GM12878 (cell line): ENCODE results near the gene TOMM22. TPM values are rescaled to one million over a fixed set of nuclear protein-coding genes. Genes with fewer than 3 reads are reported as not detected.

Source experiments
- ATAC-seq: fragments of 200-7000 bp; cut with Tn5 transposase; 3 replicates; pipeline ENCODE4 v1.9.1; 2020; ENCODE audit warnings: mild to moderate bottlenecking, moderate library complexity
- BruUV-seq: library from RNA; stranded (reverse); fragments of 400-500 nt; replicated peaks from 2 replicates; lab custom pipeline; 2021; lab: Mats Ljungman, UMichigan
- CTCF ChIA-PET: fragments of 300-600 bp; sonication (Branson Sonifier 250); formaldehyde crosslinking; extraction: SDS; loops from one replicate; lab custom pipeline; 2021; ENCODE audit warnings: inconsistent platforms; lab: Yijun Ruan, JAX
- POLR2A ChIA-PET: fragments of 350-600 bp; formaldehyde crosslinking; extraction: SDS; loops from one replicate; lab custom pipeline; 2021; ENCODE audit warnings: inconsistent platforms; lab: Charles Lee
- RAD21 ChIA-PET: fragments of 300-600 bp; sonication (Branson Sonifier 250); formaldehyde crosslinking; loops from one replicate; lab custom pipeline; 2023; ENCODE audit warnings: antibody characterized with exemption; ENCODE audit not compliant: unreplicated experiment; lab: Charles Lee
- SMC1A ChIA-PET: fragments of 300-600 bp; sonication (Branson Sonifier 250); formaldehyde crosslinking; loops from one replicate; lab custom pipeline; 2023; ENCODE audit not compliant: unreplicated experiment, uncharacterized antibody; lab: Charles Lee
- DNase-seq: peaks from one replicate; pipeline ENCODE4 v3.0.0-alpha.2; 2011; ENCODE audit warnings: low read depth, low spot score
- FAIRE-seq: peaks from 3 replicates; lab custom pipeline; 2011; peaks lifted over from hg19 to GRCh38; lab: Jason Lieb, UNC
- H2AFZ ChIP-seq: 2 replicates; pipeline ENCODE4 v1.6.0; 2011; ENCODE audit warnings: low read depth, low read length, control low read depth; ENCODE audit not compliant: control insufficient read depth
- H3K27ac ChIP-seq: 2 replicates; pipeline ENCODE4 v1.5.1; 2011; ENCODE audit warnings: control low read depth; ENCODE audit not compliant: control insufficient read depth, insufficient read depth
- H3K27me3 ChIP-seq, 2 experiments: replicated peaks in 1 of 2; 2 replicates each; pipeline versions ENCODE4 v1.6.0 to v1.6.1; 2011; ENCODE audit warnings: low read length in 1 of 2; ENCODE audit not compliant: control insufficient read depth in 2 of 2, insufficient read depth in 2 of 2
- H3K36me3 ChIP-seq, 2 experiments: 2 replicates each; pipeline ENCODE4 v1.5.1; 2011; ENCODE audit warnings: low read length in 1 of 2; ENCODE audit not compliant: control insufficient read depth in 2 of 2, insufficient read depth in 2 of 2
- H3K4me1 ChIP-seq: 2 replicates; pipeline ENCODE4 v1.6.1; 2011; ENCODE audit warnings: mild to moderate bottlenecking, low read length, moderate library complexity, mixed read lengths; ENCODE audit not compliant: control insufficient read depth, insufficient read depth
- H3K4me2 ChIP-seq: 2 replicates; pipeline ENCODE4 v1.6.0; 2011; ENCODE audit warnings: control low read depth; ENCODE audit not compliant: control insufficient read depth, insufficient read depth
- H3K4me3 ChIP-seq: fragments of 200-600 bp; sonication (generic); 2 replicates; pipeline ENCODE4 v1.5.1; 2016
- H3K79me2 ChIP-seq: 2 replicates; pipeline ENCODE4 v1.6.0; 2011; ENCODE audit warnings: low read length; ENCODE audit not compliant: control insufficient read depth, insufficient read depth
- H3K9ac ChIP-seq: 2 replicates; pipeline ENCODE4 v1.8.0; 2011; ENCODE audit warnings: low read length, control low read depth, mixed read lengths; ENCODE audit not compliant: control insufficient read depth, insufficient read depth
- H3K9me3 ChIP-seq: replicated peaks from 3 replicates; pipeline ENCODE4 v1.5.1; 2011; ENCODE audit warnings: mild to moderate bottlenecking, low read length; ENCODE audit not compliant: control insufficient read depth, insufficient read depth
- H4K20me1 ChIP-seq: 2 replicates; pipeline ENCODE4 v1.6.0; 2011; ENCODE audit not compliant: control insufficient read depth, insufficient read depth
- CBX3 ChIP-seq: fragments of 200-600 bp; sonication (generic); IDR thresholded peaks from 2 replicates; pipeline ENCODE4 v1.6.1; 2016; ENCODE audit warnings: low read depth, borderline replicate concordance
- CREB1 ChIP-seq: IDR thresholded peaks from 2 replicates; pipeline ENCODE4 v1.6.1; 2012; ENCODE audit warnings: low read depth, mild to moderate bottlenecking, inconsistent platforms
- EED ChIP-seq: sonication (generic); IDR thresholded peaks from 2 replicates; pipeline ENCODE4 v1.6.1; 2016; ENCODE audit warnings: antibody characterized with exemption, low read depth
- EP300 ChIP-seq, 2 experiments: fragments of 150-350 bp in 1 of 2; IDR thresholded peaks; 2 replicates each; pipeline ENCODE4 v1.6.1; 2011 to 2012; ENCODE audit warnings: low read depth in 2 of 2, low read length in 2 of 2, borderline replicate concordance in 1 of 2, improper control_type of control experiment in 1 of 2, inconsistent platforms in 1 of 2; ENCODE audit not compliant: control insufficient read depth in 1 of 2
- LARP7 ChIP-seq: fragments of 450-650 bp; IDR thresholded peaks from 2 replicates; pipeline ENCODE4 v1.6.1; 2017; ENCODE audit warnings: mild to moderate bottlenecking
- MXI1 ChIP-seq: fragments of 150-350 bp; IDR thresholded peaks from 2 replicates; pipeline ENCODE4 v1.6.1; 2011; ENCODE audit warnings: low read depth, mild to moderate bottlenecking, inconsistent platforms, low read length, improper control_type of control experiment
- MYB ChIP-seq: fragments of 150-350 bp; IDR thresholded peaks from 2 replicates; pipeline ENCODE4 v1.6.1; 2014; ENCODE audit warnings: mild to moderate bottlenecking, low read depth, low read length, borderline replicate concordance
- MYC ChIP-seq: IDR thresholded peaks from 2 replicates; pipeline ENCODE4 v1.6.1; 2011; ENCODE audit warnings: mild to moderate bottlenecking, low read length, moderate library complexity, inconsistent platforms; ENCODE audit not compliant: insufficient read depth, insufficient replicate concordance, insufficient read length, severe bottlenecking
- RFX5 ChIP-seq: IDR thresholded peaks from 2 replicates; pipeline ENCODE4 v1.6.1; 2011; ENCODE audit warnings: low read depth, low read length, improper control_type of control experiment
- SRF ChIP-seq, 2 experiments: IDR thresholded peaks; 2 replicates each; pipeline ENCODE4 v1.6.1; 2011; ENCODE audit warnings: low read depth in 2 of 2, low read length in 2 of 2, mild to moderate bottlenecking in 1 of 2, moderate library complexity in 1 of 2
- ZZZ3 ChIP-seq: IDR thresholded peaks from 2 replicates; pipeline ENCODE4 v1.6.1; 2011; ENCODE audit warnings: low read depth; ENCODE audit not compliant: control insufficient read depth, insufficient read length
- WGBS: methylation state at CpG from one replicate; pipeline ENCODE4 v1.1.6; 2016; ENCODE audit warnings: low lambda C conversion rate; ENCODE audit not compliant: insufficient replicate concordance, insufficient coverage; ENCODE audit errors: missing lambda C conversion rate; 5-methylcytosine and 5-hydroxymethylcytosine counted together
- in situ Hi-C: fragments of 300-500 bp; cut with MboI; formaldehyde crosslinking; loops from 9 replicates; pipeline ENCODE4 v1.14.3; 2018; ENCODE audit warnings: mixed read lengths
- intact Hi-C: fragments of 100-400 bp; cut with micrococcal nuclease; formaldehyde crosslinking; loops from one replicate; pipeline ENCODE4 v1.14.2; 2022; ENCODE audit not compliant: unreplicated experiment
- polyA plus RNA-seq, 11 experiments: library from polyadenylated mRNA; depleted of rRNA in 4 of 11; unstranded in 6 of 11; stranded (reverse) in 5 of 11; fragments of >200 nt; fragmentation: Nextera tagmentation in 4 of 11; fragmentation: Illumina TruSeq in 1 of 11; extraction: Ambion mirVana in 4 of 11; extraction: Trizol in 1 of 11; gene quantifications; 1 replicate in 1 of 11; 2 replicates in 10 of 11; pipeline versions ENCODE4 v1.2.1 to v1.2.3, GENCODE V29; 2011 to 2016; ENCODE audit warnings: inconsistent platforms in 2 of 11, missing spikeins in 2 of 11, low read depth in 1 of 11
- total RNA-seq, 4 experiments: library from RNA; depleted of rRNA in 3 of 4; stranded (reverse); fragments of >200 nt in 3 of 4; fragmentation: Illumina TruSeq in 1 of 4; extraction: Trizol in 1 of 4; gene quantifications; 2 replicates each; pipeline versions ENCODE4 v1.2.1 to v1.2.3, GENCODE V29; 2013 to 2021
- TF ChIP-seq, protein P1 (sequence below): fragments of 450-650 bp; IDR thresholded peaks from 2 replicates; pipeline ENCODE4 v1.6.1; 2018; ENCODE audit warnings: borderline replicate concordance, mild to moderate bottlenecking; ENCODE audit not compliant: partially characterized antibody

The TOMM22 gene
- total and polyA plus RNA-seq, 10 of the 15 experiments (the other 5 are each of a cell fraction or from before 2014, with no cell fraction given), result 37.6 to 197 (median 94.9) TPM

DNA sequence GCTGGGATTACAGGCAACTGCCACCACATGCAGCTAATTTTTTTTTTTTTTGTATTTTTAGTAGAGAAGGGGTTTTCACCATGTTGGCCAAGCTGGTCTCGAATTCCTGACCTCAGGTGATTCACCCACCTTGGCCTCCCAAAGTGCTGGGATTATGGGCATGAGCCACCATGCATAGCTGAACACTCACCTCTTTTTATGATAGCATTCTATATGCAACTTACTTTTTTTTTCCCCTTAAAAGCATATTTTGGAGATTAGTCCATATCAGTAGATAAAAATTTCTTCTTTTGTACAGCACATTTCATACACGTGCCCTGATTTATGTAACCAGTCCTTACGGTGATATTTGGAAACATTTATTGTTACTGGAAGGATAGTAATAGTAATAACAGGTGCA is 38.6 kb downstream of the TOMM22 start:
- ChIA-PET RAD21 (interaction anchor here (0.6 kb wide), 1 partner anchor 46 kb away, joined by 3 read pairs; no protein-coding TSS in a partner anchor), POLR2A (no interaction called here), CTCF (interaction anchor here (0.6 kb wide), 1 partner anchor 73 kb away, joined by 3 read pairs; no protein-coding TSS in a partner anchor), SMC1A (interaction anchor here (1.1 kb wide), 1 partner anchor 13 kb away, joined by 4 read pairs; no protein-coding TSS in a partner anchor)
- Histone ChIP-seq H3K4me1 (no peaks in the 10 kb centered on the region), H3K79me2 (no peaks in the 10 kb centered on the region), H3K36me3 (peaks cover 41 to 60% of the 10 kb centered on the region in 2 experiments), H3K4me3 (no peak overlapping the region), H3K4me2 (no peak overlapping the region), H4K20me1 (peaks cover 2% of the 10 kb centered on the region; the same call in 1 of the 2 replicates), H3K27ac (no peak overlapping the region), H3K27me3 (no peaks in the 10 kb centered on the region), H2AFZ (no peak overlapping the region), H3K9me3 (no peaks in the 10 kb centered on the region), H3K9ac (no peak overlapping the region)
- intact Hi-C loops, result no loop called here
- no TSS peak for BruUV-seq
- no peak for DNase-seq
- WGBS, result 97% methylated on average over 3 of the region's 3 CpGs
- no peak for FAIRE-seq
- in situ Hi-C loops, result no loop called here
- TF ChIP-seq MXI1 (no peak), EP300 (IDR thresholded peaks at IDR 0.05; ENCODE audit: borderline replicate concordance in 1 of 2, control insufficient read depth in 1 of 2, low read depth in 2 of 2, low read length in 2 of 2) (no peak), CREB1 (no peak), ZZZ3 (no peak), LARP7 (no peak), MYC (no peak), SRF (IDR thresholded peaks at IDR 0.05; ENCODE audit: low read depth in 2 of 2, low read length in 2 of 2) (no peak), EED (no peak), RFX5 (no peak), MYB (no peak), CBX3 (no peak)
- TF ChIP-seq, protein P1, sequence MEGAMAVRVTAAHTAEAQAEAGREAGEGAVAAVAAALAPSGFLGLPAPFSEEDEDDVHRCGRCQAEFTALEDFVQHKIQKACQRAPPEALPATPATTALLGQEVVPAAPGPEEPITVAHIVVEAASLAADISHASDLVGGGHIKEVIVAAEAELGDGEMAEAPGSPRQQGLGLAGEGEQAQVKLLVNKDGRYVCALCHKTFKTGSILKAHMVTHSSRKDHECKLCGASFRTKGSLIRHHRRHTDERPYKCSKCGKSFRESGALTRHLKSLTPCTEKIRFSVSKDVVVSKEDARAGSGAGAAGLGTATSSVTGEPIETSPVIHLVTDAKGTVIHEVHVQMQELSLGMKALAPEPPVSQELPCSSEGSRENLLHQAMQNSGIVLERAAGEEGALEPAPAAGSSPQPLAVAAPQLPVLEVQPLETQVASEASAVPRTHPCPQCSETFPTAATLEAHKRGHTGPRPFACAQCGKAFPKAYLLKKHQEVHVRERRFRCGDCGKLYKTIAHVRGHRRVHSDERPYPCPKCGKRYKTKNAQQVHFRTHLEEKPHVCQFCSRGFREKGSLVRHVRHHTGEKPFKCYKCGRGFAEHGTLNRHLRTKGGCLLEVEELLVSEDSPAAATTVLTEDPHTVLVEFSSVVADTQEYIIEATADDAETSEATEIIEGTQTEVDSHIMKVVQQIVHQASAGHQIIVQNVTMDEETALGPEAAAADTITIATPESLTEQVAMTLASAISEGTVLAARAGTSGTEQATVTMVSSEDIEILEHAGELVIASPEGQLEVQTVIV, result no peak
- ATAC-seq, result no peak
